ENCODE measurements around the gene FES. TPM values are rescaled to one million over a fixed set of nuclear protein-coding genes. Genes with fewer than 3 reads are reported as not detected.
"Not testable (repeated sequence)": the region's sequence is repeated elsewhere in the genome, so short reads cannot be mapped to it uniquely, and the experiment has no call there.

The FES gene
- total and polyA plus RNA-seq, 2 donors = 27.0 to 30.0 TPM

GRCh38 chr15:90885432-90886290, 1.4 kb downstream of the FES start:
- H3K4me3 ChIP-seq (ENCODE audit: low read depth, low read length) = peak overlapping the region; percentile 56
- DNase-seq (ENCODE audit: extremely low spot score) = no peak
- 49% methylated on average over 23 of the region's 23 CpGs for WGBS
- peaks cover 6% of the 10 kb centered on the region for H3K36me3 ChIP-seq (ENCODE audit: insufficient read depth)
- H3K27ac ChIP-seq (ENCODE audit: low read depth) = no peak overlapping the region
- H3K4me1 ChIP-seq (ENCODE audit: insufficient read depth) = no peaks in the 10 kb centered on the region

- Histone ChIP-seq H3K4me3 (ENCODE audit: low read depth, low read length) (no peak overlapping the region), H3K36me3 (ENCODE audit: insufficient read depth) (peaks cover 4% of the 10 kb centered on the region), H3K27ac (ENCODE audit: low read depth) (no peak overlapping the region), H3K4me1 (ENCODE audit: insufficient read depth) (no peaks in the 10 kb centered on the region)
- no peak for DNase-seq (ENCODE audit: extremely low spot score)
- 32% methylated on average over 5 of the region's 5 CpGs for WGBS
Observed at GRCh38 chr15:90886291-90886614, 1.9 kb downstream of the FES start.

GRCh38 chr15:90887037-90887481, 2.8 kb downstream of the FES start:
- Histone ChIP-seq H3K36me3 (ENCODE audit: insufficient read depth) (peaks cover 2% of the 10 kb centered on the region), H3K4me1 (ENCODE audit: insufficient read depth) (no peaks in the 10 kb centered on the region), H3K4me3 (ENCODE audit: low read depth, low read length) (no peak overlapping the region), H3K27ac (ENCODE audit: low read depth) (no peak overlapping the region)
- DNase-seq (ENCODE audit: extremely low spot score) = no peak
- 89% methylated on average over 13 of the region's 13 CpGs for WGBS

DNA sequence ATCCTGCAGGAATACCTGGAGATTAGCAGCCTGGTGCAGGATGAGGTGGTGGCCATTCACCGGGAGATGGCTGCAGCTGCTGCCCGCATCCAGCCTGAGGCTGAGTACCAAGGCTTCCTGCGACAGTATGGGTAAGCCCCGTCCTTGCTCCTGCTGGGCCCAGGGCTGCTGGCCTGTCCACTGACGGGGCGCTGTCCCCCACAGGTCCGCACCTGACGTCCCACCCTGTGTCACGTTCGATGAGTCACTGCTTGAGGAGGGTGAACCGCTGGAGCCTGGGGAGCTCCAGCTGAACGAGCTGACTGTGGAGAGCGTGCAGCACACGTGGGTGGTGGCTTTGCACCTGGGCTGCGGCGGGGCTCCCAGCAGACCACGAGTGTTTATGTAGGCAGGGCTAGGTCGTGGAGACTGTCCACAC, 5.0 kb downstream of the FES start:
- WGBS = 86% methylated on average over 18 of the region's 18 CpGs
- no peak overlapping the region for H3K27ac ChIP-seq (ENCODE audit: low read depth)
- no peak for DNase-seq (ENCODE audit: extremely low spot score)
- H3K4me3 ChIP-seq (ENCODE audit: low read depth, low read length) = no peak overlapping the region
- H3K4me1 ChIP-seq (ENCODE audit: insufficient read depth) = no peaks in the 10 kb centered on the region
- peaks cover 3% of the 10 kb centered on the region for H3K36me3 ChIP-seq (ENCODE audit: insufficient read depth)

DNA sequence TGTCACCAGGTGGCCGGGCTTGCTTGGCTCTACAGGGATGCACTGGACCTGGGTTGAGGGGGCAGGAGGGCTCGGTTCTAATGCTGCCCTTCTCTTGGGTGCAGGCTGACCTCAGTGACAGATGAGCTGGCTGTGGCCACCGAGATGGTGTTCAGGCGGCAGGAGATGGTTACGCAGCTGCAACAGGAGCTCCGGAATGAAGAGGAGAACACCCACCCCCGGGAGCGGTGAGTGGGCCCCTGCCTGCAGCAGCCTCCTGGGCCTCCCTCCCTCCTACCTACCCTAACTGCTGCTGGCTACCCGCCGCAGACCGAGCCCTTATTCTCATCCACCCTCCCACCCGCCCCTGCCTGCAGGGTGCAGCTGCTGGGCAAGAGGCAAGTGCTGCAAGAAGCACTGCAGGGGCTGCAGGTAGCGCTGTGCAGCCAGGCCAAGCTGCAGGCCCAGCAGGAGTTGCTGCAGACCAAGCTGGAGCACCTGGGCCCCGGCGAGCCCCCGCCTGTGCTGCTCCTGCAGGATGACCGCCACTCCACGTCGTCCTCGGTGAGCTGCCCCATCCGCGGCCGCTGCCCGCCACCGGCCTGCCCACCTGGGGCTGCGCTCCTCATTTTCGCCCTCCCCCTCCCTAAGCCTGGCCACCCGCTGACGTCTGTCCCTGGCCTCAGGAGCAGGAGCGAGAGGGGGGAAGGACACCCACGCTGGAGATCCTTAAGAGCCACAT, 5.6 kb downstream of the FES start:
- peaks cover 3% of the 10 kb centered on the region for H3K36me3 ChIP-seq (ENCODE audit: insufficient read depth)
- H3K27ac ChIP-seq (ENCODE audit: low read depth) = no peak overlapping the region
- no peaks in the 10 kb centered on the region for H3K4me1 ChIP-seq (ENCODE audit: insufficient read depth)
- WGBS = 90% methylated on average over 31 of the region's 31 CpGs
- DNase-seq (ENCODE audit: extremely low spot score) = no peak
- H3K4me3 ChIP-seq (ENCODE audit: low read depth, low read length) = no peak overlapping the region

- H3K4me3 ChIP-seq (ENCODE audit: low read depth, low read length) = no peak overlapping the region
- H3K27ac ChIP-seq (ENCODE audit: low read depth) = no peak overlapping the region
- H3K36me3 ChIP-seq (ENCODE audit: insufficient read depth) = peaks cover 7% of the 10 kb centered on the region
- no peak for DNase-seq (ENCODE audit: extremely low spot score)
- no peaks in the 10 kb centered on the region for H3K4me1 ChIP-seq (ENCODE audit: insufficient read depth)
- 87% methylated on average over 12 of the region's 12 CpGs for WGBS
Observed at GRCh38 chr15:90890839-90891238, 6.5 kb downstream of the FES start.

DNA sequence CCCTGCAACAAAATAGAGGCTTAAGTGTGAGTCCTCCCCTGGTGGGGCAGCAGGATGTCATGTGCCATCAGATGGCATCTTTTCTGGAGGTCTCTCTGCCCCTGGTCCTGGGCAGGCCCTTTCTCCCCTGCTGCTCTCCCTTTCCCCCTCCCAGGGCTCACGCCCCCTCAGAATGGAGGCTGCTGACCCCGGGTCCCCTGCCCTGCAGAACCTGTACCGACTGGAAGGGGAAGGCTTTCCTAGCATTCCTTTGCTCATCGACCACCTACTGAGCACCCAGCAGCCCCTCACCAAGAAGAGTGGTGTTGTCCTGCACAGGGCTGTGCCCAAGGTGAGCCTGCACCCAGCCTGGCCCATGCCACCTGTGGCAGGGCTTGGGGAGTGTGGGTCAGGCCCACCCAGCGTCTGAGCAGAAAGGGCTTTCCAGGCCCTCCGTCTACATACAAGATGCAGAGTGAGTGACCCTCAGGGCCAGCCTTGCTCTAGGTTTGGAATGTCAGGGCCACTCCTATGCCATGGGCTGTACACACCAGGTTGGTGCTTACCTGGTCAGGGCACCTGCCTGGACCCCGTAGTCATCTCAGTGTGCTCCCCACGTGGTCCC, 7.1 kb downstream of the FES start:
- H3K4me3 ChIP-seq (ENCODE audit: low read depth, low read length) = no peak overlapping the region
- WGBS = 91% methylated on average over 8 of the region's 8 CpGs

GRCh38 chr15:90892023-90892422, 7.7 kb downstream of the FES start:
- 95% methylated on average over 11 of the region's 11 CpGs for WGBS
- H3K4me3 ChIP-seq (ENCODE audit: low read depth, low read length) = no peak overlapping the region
- no peaks in the 10 kb centered on the region for H3K4me1 ChIP-seq (ENCODE audit: insufficient read depth)
- no peak for DNase-seq (ENCODE audit: extremely low spot score)
- no peak overlapping the region for H3K27ac ChIP-seq (ENCODE audit: low read depth)
- peaks cover 7% of the 10 kb centered on the region for H3K36me3 ChIP-seq (ENCODE audit: insufficient read depth)

More for the DNA sequence above, 7.1 kb downstream of the FES start:
- Histone ChIP-seq H3K36me3 (ENCODE audit: insufficient read depth) (peaks cover 7% of the 10 kb centered on the region), H3K4me1 (ENCODE audit: insufficient read depth) (no peaks in the 10 kb centered on the region), H3K27ac (ENCODE audit: low read depth) (no peak overlapping the region)
- no peak for DNase-seq (ENCODE audit: extremely low spot score)

- H3K27ac ChIP-seq (ENCODE audit: low read depth) = no peak overlapping the region
- H3K4me3 ChIP-seq (ENCODE audit: low read depth, low read length) = no peak overlapping the region
- no peak for DNase-seq (ENCODE audit: extremely low spot score)
- H3K4me1 ChIP-seq (ENCODE audit: insufficient read depth) = no peaks in the 10 kb centered on the region
- 96% methylated on average over 29 of the region's 29 CpGs for WGBS
- H3K36me3 ChIP-seq (ENCODE audit: insufficient read depth) = peaks cover 5% of the 10 kb centered on the region
Observed at GRCh38 chr15:90892498-90893174, 8.3 kb downstream of the FES start.

DNA sequence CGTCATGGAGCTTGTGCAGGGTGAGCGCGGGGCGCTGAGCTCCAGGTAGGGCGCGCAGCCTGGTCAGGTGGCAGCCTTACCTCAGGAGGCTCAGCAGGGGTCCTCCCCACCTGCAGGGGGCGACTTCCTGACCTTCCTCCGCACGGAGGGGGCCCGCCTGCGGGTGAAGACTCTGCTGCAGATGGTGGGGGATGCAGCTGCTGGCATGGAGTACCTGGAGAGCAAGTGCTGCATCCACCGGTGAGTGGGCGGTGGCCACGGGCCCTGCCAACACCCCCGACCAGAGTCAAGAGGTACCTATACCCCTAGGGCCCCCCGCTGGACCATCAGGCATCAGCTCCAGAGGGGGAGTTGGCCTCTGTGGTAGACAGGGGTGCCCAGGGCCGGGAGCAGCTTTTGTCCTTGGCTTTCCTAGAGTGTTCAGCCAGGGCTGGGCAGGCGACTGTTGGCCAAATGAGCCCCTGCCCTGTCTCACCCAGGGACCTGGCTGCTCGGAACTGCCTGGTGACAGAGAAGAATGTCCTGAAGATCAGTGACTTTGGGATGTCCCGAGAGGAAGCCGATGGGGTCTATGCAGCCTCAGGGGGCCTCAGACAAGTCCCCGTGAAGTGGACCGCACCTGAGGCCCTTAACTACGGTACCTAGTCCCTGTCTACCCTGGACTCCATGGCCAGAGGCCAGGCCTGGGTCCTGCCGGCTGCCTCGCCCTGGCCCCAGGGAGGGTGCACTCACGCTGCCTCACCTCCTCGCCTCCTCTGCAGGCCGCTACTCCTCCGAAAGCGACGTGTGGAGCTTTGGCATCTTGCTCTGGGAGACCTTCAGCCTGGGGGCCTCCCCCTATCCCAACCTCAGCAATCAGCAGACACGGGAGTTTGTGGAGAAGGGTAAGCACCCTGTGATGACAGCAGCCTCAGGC, 9.1 kb downstream of the FES start:
- WGBS = 91% methylated on average over 33 of the region's 33 CpGs
- Histone ChIP-seq H3K4me1 (ENCODE audit: insufficient read depth) (no peaks in the 10 kb centered on the region), H3K4me3 (ENCODE audit: low read depth, low read length) (no peak overlapping the region), H3K27ac (ENCODE audit: low read depth) (no peak overlapping the region), H3K36me3 (ENCODE audit: insufficient read depth) (peaks cover 5% of the 10 kb centered on the region)
- no peak for DNase-seq (ENCODE audit: extremely low spot score)

DNA sequence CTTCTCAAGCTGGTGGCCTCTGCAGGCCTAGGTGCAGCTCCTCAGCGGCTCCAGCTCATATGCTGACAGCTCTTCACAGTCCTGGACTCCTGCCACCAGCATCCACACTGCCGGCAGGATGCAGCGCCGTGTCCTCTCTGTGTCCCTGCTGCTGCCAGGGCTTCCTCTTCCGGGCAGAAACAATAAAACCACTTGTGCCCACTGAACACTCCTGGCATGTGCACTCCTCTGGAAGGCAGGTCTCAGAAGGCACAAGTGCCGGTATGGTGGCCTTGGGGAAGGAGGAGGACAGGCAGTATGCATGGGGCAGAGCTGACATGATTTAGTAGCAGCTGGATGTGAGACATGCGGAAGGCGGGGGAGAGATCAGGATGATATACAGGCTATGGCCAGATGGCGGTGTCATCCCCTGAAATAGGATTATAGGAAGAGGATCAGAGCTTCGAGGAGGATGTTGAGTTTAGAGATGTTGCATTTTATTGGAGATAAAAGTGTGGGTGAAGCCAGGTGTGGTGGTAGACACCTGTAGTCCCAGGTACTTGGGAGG, 11.3 kb downstream of the FES start:
- DNase-seq (ENCODE audit: extremely low spot score) = no peak
- H3K4me1 ChIP-seq (ENCODE audit: insufficient read depth) = no peaks in the 10 kb centered on the region
- 63% methylated on average over 10 of the region's 10 CpGs for WGBS
- H3K27ac ChIP-seq (ENCODE audit: low read depth) = no peak overlapping the region
- H3K4me3 ChIP-seq (ENCODE audit: low read depth, low read length) = no peak overlapping the region
- peaks cover 5% of the 10 kb centered on the region for H3K36me3 ChIP-seq (ENCODE audit: insufficient read depth)

DNA sequence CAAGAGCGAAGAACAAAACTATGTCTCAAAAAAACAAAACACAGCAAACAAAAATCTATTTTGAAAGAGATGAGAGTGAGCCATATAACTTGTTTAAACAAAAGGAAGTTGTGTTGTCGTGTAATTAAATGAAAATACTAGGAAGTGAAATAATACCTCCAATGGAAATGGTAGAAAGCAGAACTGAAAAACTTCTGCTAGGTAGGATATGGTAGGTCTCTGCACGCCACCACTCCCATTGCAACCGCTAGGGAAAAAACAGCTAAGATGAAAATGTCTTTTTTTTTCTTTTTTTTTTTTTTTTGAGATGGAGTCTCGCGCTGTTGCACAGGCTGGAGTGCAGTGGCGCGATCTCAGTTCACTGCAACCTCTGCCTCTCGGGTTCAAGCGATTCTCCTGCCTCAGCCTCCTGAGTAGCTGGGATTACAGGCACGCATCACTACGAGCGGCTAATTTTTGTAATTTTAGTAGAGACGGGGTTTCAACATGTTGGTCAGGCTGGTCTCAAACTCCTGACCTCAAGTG, 12.9 kb downstream of the FES start:
- H3K27ac ChIP-seq (ENCODE audit: low read depth); H3K36me3 ChIP-seq (ENCODE audit: insufficient read depth); DNase-seq (ENCODE audit: extremely low spot score); H3K4me3 ChIP-seq (ENCODE audit: low read depth, low read length); H3K4me1 ChIP-seq (ENCODE audit: insufficient read depth): not testable (repeated sequence)
- 89% methylated on average over 14 of the region's 14 CpGs for WGBS

Data from urinary bladder (tissue), 4 donors.